Measurements from ENCODE around the gene TPRG1. TPM values are rescaled to one million over a fixed set of nuclear protein-coding genes. Genes with fewer than 3 reads are reported as not detected.

The TPRG1 gene
- total RNA-seq, 4 donors from 2014 or later: 2.8 to 4.3 (median 3.1) TPM

DNA sequence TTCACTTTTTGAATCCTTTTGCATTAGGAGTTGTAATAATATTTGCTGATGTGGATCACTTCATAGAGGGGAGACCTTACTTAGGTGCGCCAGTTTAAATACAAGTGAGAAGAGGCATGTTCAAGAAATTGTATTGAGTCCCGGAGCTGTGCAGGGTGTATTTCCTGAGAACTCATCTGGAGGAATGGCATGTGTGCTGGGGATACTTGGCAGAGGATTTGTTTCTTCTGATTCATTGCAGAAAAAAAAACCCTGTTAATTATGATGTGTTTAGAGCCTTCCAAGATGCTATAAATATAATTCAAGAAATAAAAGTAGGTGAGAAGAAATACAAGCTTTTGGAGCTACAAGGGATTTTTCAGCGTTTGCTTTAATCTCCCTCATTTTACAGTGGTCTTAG is 97.6 kb downstream of the TPRG1 start:
- no peaks in the 10 kb centered on the region for H3K9me3 ChIP-seq
- peaks cover 0 to 27% (median 9%) of the 10 kb centered on the region in 4 donors for H3K4me1 ChIP-seq
- 53% methylated on average over 3 of the region's 3 CpGs for WGBS
- H3K4me3 ChIP-seq: no peak overlapping the region
- H3K27me3 ChIP-seq: no peaks in the 10 kb centered on the region
- peak overlapping the region in 1 of 4 donors; percentile 9 for H3K27ac ChIP-seq (replicated peaks in 1 of 4)
- TF ChIP-seq POLR2A (IDR thresholded peaks at IDR 0.05; ENCODE audit: low read depth) (no peak), POLR2AphosphoS5 (IDR thresholded peaks at IDR 0.05) (no peak), EP300 (IDR thresholded peaks at IDR 0.05) (no peak)
- DNase-seq (ENCODE audit: extremely low spot score): no peak
- no peaks in the 10 kb centered on the region for H3K36me3 ChIP-seq
- intact Hi-C loops (cut with DNase I): no loop called here

DNA sequence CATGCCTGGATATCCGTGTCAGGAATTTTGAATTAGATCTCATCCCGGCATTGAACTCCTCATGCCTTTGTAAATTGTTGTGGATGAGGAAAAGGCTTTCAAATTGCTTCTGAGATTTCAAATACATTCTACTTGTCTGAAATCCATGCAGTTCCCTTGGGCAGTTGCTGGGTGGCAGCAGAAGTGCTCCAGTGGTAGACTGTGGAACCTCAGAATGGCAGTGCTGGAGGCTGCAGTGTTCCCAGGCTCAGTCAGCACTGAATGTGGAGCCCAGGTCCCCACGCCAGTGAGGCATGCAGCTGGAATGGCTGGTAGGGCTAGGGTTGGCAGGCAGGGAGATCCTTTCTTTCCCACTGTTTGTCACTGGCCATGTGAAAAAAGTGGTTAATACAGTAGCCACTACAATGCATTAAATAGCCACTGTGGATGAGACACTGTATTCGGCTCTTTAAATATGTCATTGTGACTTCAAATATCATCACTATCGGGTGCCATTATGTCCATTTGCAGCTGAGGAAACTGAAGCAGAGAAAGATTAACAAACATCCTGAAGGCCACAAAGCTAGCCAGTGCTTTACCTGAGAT is 98.6 kb downstream of the TPRG1 start:
- Histone ChIP-seq H3K27me3 (no peaks in the 10 kb centered on the region), H3K4me3 (no peak overlapping the region), H3K4me1 (peaks cover 0 to 27% (median 9%) of the 10 kb centered on the region in 4 donors), H3K9me3 (no peaks in the 10 kb centered on the region), H3K27ac (replicated peaks in 1 of 4) (no peak overlapping the region), H3K36me3 (no peaks in the 10 kb centered on the region)
- DNase-seq (ENCODE audit: extremely low spot score): no peak
- intact Hi-C loops (cut with DNase I): no loop called here
- TF ChIP-seq EP300 (IDR thresholded peaks at IDR 0.05) (no peak), CTCF (IDR thresholded peaks at IDR 0.05) (peak in 2 of 3 experiments; percentile 13 to 59)
- 71% methylated on average over 5 of the region's 5 CpGs for WGBS

DNA sequence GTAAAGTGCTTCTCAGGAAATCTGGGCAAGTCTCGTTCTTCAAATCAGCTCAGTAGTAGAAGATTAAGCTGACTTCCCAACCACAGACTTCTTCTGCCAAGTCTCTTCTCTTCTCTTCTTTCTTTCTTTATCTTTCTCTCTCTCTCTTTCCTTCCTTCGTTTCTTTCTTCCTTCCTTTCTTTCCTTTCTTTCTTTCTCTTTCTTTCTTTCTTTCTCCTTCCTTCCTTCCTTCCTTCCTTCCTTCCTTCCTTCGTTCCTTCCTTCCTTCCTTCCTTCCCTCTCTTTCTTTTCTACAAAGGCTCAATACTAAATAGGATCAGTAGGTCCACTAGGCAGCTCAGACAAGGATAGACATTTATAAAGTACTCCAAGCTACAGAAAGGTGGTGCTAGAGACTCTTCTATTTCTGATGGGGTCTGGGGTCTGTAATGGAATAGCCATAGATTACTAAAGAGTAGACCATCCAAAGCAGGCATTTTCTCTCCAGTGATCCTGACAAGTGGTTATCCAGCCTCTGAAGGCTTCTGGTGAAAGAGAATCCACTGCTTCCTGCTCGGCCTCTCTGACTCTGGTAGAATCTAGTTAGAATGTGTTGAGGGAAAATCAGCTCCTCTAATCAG is 100.8 kb downstream of the TPRG1 start:
- Histone ChIP-seq H3K36me3 (no peaks in the 10 kb centered on the region), H3K27ac (replicated peaks in 1 of 4) (no peak overlapping the region), H3K9me3 (no peaks in the 10 kb centered on the region), H3K4me1 (peaks cover 0 to 39% (median 20%) of the 10 kb centered on the region in 4 donors), H3K4me3 (no peak overlapping the region), H3K27me3 (no peaks in the 10 kb centered on the region)
- intact Hi-C loops (cut with DNase I): no loop called here
- 71% methylated on average over 4 of the region's 4 CpGs for WGBS
- no peak for TF ChIP-seq POLR2AphosphoS5 (IDR thresholded peaks at IDR 0.05)
- DNase-seq (ENCODE audit: extremely low spot score): no peak

- Histone ChIP-seq H3K36me3 (no peaks in the 10 kb centered on the region), H3K4me1 (peaks cover 0 to 30% (median 15%) of the 10 kb centered on the region in 4 donors), H3K27me3 (no peaks in the 10 kb centered on the region), H3K9me3 (no peaks in the 10 kb centered on the region), H3K27ac (replicated peaks in 1 of 4) (no peak overlapping the region), H3K4me3 (no peak overlapping the region)
- DNase-seq (ENCODE audit: extremely low spot score): no peak
- TF ChIP-seq CTCF (IDR thresholded peaks at IDR 0.05): no peak
- TF ChIP-seq POLR2AphosphoS5 (IDR thresholded peaks at IDR 0.05): no peak
- no peak for TF ChIP-seq POLR2A (IDR thresholded peaks at IDR 0.05; ENCODE audit: low read depth)
- no peak for TF ChIP-seq EP300 (IDR thresholded peaks at IDR 0.05)
- WGBS: 95% methylated on average over 1 of the region's 1 CpG
- intact Hi-C loops (cut with DNase I): no loop called here
Measured at GRCh38 chr3:189273736-189274135, 102.0 kb downstream of the TPRG1 start.

DNA sequence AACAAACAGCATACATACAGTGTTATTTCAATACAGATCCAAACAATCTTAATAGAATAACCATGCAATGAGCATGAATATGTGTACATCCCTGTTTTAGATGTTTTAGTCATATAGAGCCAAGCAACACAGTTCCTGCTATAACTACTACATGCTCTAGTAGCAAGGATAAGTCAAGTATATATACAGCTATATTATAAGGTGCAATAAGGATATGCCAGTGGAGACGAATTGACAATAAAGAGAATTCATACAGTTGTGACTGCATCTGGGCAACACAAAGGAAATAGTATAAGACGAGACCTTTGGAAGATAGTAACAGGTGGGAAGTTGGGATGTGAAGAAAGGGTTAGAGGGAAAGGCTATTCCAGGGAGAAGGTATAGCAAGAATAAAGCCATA is 103.4 kb downstream of the TPRG1 start:
- no peaks in the 10 kb centered on the region for H3K9me3 ChIP-seq
- H3K4me3 ChIP-seq: no peak overlapping the region
- peaks cover 0 to 16% (median 12%) of the 10 kb centered on the region in 4 donors for H3K4me1 ChIP-seq
- no peaks in the 10 kb centered on the region for H3K27me3 ChIP-seq
- no peak for DNase-seq (ENCODE audit: extremely low spot score)
- H3K27ac ChIP-seq (replicated peaks in 1 of 4): no peak overlapping the region
- intact Hi-C loops (cut with DNase I): no loop called here
- 87% methylated on average over 2 of the region's 2 CpGs for WGBS
- TF ChIP-seq EP300 (IDR thresholded peaks at IDR 0.05) (no peak), POLR2A (IDR thresholded peaks at IDR 0.05; ENCODE audit: low read depth) (no peak), POLR2AphosphoS5 (IDR thresholded peaks at IDR 0.05) (no peak), CTCF (IDR thresholded peaks at IDR 0.05) (no peak)
- H3K36me3 ChIP-seq: no peaks in the 10 kb centered on the region
